HG02840 (cell line): ENCODE measurements around the gene SURF6.

Experiments
- ATAC-seq: cut with Tn5 transposase; IDR thresholded peaks from one replicate; pipeline ENCODE4 v1.9.1; 2021; ENCODE audit warnings: mild to moderate bottlenecking, moderate library complexity, moderate number of reproducible peaks; ENCODE audit not compliant: unreplicated experiment, low FRiP score

SURF6 gene

DNA sequence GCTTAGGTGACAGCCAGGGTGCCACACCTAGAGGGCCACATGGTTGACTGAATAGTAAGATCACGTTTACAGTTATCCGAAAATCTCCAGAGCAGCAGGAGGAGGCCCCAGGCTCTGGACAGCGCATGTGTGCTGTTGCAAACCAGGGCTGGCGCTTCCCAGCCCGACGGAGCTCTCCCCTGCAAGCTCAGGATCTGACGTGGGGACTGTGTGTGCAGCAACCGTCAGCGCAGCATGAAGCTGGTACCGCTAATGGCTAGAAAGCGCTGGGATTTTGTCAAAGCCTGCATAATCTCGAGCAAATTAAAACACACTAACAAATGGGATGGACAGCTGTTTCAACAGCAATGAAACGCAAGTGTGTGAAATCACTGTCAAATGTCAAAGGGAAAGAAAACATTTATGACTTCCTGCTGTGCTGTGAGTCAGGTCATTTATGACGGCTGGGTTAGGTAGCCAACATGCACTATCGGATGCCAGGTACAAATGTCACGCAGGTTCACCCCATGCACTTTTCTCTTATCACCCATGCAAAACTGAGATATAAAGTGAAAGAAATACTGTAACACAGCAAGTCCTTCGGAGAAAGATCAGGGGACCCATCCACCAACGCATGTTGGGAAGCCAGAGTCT, 32.4 kb upstream of the SURF6 start:
- no peak for ATAC-seq

DNA sequence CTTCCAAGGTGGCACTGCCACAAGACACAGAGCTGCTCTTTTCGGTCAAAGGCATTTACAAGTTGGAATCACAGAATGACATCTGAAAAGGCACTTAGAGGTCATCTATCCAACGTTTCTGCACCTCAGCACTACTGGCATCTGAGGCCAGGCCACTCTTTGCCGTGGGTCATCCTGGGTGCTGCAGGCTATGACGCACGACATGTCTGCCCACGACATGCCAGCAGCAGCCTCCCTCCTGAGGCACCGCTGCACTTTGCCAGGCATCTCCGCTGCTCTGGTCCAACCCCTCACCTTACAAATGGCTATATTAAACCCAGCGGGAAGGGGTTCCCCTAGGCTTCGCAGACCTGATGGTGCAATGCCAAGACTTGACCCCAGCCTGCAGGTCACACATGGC, 31.8 kb upstream of the SURF6 start:
- ATAC-seq, result no peak

DNA sequence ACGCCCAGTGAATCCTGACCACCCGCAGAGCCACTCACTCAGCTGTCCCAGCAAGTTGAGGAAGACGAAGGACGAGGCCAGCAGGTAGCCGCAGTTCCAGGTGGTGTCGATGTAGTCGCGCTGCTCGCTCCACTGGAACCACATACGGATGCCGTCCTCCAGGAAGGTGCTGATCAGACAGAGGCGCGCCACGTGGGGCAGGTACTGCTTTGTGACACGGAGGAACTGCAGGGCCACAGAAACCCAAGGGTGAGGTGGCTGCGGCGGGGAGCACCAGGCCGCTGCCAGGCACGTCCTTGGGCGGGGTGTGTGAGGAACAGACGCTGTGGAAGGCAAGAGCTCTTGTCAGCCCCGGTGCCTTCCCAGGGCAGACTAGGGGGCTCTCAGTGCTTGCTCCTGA, 31.2 kb upstream of the SURF6 start:
- no peak for ATAC-seq

- ATAC-seq, result no peak
Measured at GRCh38 chr9:133366435-133366834, 30.4 kb upstream of the SURF6 start.

DNA sequence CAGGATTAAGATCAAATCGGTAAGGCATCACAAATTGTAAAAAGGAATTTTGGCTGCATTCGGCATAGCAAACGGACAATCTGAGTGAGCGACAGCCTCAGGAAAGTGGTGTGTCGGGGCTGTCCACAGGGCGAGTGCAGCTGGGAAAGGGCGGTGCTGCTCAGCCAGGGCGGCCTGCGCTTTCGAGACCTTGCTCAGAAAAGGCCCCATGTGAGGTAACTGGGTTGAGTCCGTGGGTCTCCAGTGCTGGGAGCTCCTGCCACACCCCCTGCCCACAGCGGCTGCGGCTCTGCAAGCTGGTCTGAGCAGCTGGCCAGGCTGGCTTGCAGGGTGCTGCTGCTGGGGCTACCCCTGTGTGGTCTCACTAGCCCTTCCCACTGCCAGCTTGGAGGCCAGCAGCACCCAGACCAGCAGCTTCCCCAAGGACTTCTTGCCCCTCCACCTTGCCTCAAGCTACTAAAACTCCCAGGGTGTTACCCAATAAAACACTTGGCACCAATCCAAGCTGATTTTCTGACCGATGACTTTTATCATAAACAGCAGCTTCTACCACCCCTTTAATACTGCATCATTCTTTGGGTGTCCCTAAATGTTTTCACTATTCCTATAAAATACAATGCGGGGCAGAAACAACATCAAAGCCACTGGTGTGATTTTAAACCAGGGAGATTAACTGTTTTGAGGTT, 26.5 kb upstream of the SURF6 start:
- no peak for ATAC-seq

GRCh38 chr9:133361507-133362092, 25.6 kb upstream of the SURF6 start:
- no peak for ATAC-seq

DNA sequence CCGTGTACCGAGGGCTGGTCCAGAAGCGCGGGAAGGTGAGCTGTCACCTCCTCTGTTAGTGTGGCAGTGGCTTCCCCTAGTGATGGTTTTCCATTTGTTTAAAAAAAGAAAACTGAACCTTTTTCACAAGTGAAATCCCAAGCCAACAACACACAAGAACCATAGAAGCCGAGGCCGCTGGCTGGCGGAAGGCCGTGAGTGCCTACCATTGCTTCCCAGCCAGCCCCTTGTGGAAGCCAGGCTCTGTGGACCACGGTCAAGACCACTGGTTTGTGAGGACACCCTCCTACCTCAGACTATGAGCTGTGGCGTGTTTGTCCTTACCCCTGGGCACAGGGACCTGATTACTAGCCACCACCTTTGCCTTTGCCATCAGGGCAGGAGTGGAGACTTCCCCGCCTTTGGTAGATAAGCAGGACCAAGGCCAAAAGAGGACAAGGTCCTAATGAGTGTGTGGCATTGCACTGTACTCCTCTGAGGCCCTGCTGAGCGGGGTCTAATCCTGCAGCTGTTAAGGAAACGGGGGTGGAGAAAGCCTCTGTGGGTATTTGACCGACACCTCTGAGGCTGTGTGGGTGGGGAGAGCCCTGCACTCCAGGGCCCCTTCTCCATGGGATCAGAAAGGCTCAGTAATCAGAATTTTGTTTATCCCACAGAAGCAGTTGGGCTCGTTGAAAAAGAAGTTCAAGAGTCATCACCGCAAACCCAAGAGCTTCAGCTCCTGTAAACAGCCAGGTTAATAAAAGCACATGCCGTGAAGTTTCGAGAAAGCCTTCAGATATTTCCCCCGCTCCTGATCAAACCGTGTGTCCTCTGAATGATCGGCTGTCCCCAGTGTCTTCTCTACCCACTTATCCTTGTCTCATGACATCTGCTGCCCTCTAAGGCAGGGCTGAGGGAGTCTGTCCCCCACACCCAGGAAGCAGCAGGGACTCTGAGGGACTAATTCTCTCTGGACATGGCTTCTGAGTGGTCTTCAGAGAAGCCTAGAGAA, 24.7 kb upstream of the SURF6 start:
- ATAC-seq, result no peak

DNA sequence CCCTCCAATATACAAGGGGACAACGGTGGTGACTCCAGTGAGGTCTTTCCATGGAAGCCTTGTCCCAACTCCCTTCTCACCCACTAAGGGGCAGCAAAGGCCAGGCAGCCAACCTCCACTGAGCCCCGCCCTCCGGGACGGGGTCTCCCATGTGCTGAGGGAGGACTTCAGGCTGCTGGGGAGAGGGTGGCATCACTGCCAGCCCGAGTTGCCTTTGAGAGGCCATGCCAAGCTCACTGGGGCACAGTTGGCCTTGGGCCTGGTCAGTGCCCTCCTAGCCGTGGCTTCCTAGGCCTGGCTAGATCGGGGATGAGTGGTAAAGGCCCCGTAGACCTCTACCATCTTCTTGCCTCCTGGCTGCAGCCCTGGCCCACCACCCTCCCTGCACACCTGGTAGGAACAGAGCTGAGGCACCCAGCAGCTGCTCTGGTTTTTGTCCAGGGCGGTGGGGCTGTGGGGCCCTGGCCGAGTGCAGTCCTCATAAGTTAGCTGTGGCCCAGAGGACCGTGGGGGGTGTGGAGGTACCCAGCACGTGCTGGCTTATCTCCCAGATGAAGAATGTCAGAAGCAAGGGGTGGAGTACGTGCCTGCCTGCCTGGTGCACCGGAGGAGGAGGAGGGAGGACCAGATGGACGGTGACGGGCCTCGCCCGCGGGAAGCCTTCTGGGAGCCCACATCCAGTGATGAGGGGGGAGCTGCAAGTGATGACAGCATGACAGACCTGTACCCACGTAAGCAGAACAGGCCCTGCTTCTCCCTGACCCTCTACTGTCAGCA, 23.6 kb upstream of the SURF6 start:
- ATAC-seq, result no peak

DNA sequence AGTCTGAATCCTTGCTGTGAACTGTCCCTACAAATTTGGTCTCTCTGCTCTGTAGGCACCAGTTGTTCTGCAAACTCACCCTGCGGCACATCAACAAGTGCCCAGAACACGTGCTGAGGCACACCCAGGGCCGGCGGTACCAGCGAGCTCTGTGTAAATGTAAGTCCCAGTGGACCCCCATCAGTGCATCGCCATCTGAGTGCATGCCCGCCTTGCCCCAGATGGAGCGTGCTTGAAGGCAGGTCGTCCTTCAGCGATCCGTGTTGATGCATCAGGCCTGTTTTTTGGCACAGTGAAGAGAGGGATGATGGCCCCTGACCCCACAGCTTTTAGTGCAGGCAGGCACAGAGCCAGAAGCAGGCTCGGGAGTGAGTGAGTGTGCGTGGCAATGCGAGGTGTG, 21.7 kb upstream of the SURF6 start:
- no peak for ATAC-seq

- ATAC-seq, result no peak
Measured at GRCh38 chr9:133356391-133357091, 20.6 kb upstream of the SURF6 start, which contains the start of the genes SURF1 and SURF2. TSS of gene SURF1 (minus strand) at chr9:133356487. CDS start at chr9:133356453, 34 bp downstream. TSS of gene SURF2 (plus strand) at chr9:133356550. CDS start at chr9:133356593, 43 bp downstream.

DNA sequence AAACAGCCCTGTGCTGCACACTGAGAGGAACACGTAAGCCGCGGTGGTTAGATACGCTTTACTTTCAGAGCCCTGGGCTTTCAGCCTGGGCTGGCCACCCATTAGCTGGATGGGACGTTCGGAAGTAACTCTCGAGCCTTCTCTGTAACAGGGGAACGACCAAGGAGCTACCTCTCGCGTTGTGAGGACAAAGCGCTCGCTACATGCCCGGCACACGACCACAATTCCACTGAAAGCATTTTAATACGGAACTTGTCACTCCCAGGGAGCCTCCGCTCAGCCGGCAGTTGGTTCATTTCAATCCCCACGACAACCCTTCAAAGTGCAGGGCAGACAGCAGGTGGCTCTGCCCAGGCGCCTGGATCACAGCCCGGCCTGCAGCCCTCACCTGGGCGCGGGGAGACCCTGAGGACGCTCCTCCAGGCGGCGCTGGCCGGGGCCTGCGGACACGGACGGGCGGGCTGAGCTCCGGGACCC, 19.9 kb upstream of the SURF6 start:
- ATAC-seq, result no peak

- no peak for ATAC-seq
Measured at GRCh38 chr9:133354766-133355165, 18.8 kb upstream of the SURF6 start.

DNA sequence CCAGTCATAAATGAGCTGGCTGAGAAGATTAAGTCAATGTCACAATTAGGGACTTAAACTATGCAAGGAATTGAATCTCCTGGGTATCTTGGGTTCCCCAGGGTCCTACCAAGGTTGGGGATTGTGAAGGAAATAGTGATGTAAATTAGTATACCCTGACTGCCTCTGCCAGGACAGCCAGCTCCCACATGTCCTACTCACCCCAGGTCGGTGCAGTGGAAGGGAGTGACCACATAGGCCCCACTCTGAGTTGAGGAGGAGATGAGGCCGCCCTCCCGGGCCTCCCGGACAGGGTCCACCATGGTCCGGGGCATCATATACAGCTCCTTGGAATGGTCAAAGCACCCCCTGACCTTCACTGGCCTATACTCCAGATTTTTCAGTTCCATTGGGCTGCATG, 17.6 kb upstream of the SURF6 start:
- no peak for ATAC-seq

GRCh38 chr9:133352635-133353340, 16.8 kb upstream of the SURF6 start:
- no peak for ATAC-seq

DNA sequence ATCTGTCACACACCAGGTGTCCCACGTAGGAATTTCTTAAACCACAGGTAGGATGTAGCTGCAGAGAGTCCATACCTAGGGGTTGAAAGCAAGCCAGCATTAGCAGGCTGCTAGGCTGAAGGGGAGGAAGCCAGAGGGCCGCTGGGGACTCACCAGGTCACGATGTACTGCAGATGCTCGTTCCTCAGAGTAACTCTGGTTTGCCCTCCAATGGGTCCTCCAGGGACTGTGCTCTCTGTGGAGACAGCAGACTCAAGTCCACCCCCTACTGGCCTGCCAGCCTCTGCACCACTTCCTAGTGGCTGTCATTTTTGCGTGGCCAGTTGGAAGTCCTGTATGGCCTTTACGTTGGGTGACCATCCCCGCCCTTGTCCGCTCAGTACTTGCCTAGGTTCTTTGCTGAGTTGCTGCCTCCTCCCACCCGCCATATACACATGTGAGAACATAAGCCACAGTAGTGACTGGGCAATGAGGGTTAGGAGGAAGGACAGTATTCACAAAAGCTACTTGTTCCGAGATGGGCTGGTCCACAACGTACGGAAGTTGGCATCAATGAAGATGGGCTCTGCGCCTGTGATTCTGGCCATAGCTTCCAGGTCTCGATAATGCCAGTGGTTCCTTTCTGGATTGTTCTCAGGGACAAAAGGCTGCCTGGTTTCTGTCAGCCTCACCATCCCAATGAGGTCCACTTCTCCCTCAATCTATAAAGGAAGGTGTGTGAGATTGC, 16.1 kb upstream of the SURF6 start:
- ATAC-seq, result no peak

- no peak for ATAC-seq
Measured at GRCh38 chr9:133351526-133351907, 15.5 kb upstream of the SURF6 start.

GRCh38 chr9:133349965-133350616, 14.1 kb upstream of the SURF6 start:
- ATAC-seq, result no peak
